GM18867 (cell line): ENCODE measurements around the gene CD34.

Experiments
- ATAC-seq: cut with Tn5 transposase; IDR thresholded peaks from one replicate; pipeline ENCODE4 v1.9.1; 2021; ENCODE audit warnings: mild to moderate bottlenecking, moderate library complexity; ENCODE audit not compliant: unreplicated experiment

Gene CD34, protein sequence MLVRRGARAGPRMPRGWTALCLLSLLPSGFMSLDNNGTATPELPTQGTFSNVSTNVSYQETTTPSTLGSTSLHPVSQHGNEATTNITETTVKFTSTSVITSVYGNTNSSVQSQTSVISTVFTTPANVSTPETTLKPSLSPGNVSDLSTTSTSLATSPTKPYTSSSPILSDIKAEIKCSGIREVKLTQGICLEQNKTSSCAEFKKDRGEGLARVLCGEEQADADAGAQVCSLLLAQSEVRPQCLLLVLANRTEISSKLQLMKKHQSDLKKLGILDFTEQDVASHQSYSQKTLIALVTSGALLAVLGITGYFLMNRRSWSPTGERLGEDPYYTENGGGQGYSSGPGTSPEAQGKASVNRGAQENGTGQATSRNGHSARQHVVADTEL

DNA sequence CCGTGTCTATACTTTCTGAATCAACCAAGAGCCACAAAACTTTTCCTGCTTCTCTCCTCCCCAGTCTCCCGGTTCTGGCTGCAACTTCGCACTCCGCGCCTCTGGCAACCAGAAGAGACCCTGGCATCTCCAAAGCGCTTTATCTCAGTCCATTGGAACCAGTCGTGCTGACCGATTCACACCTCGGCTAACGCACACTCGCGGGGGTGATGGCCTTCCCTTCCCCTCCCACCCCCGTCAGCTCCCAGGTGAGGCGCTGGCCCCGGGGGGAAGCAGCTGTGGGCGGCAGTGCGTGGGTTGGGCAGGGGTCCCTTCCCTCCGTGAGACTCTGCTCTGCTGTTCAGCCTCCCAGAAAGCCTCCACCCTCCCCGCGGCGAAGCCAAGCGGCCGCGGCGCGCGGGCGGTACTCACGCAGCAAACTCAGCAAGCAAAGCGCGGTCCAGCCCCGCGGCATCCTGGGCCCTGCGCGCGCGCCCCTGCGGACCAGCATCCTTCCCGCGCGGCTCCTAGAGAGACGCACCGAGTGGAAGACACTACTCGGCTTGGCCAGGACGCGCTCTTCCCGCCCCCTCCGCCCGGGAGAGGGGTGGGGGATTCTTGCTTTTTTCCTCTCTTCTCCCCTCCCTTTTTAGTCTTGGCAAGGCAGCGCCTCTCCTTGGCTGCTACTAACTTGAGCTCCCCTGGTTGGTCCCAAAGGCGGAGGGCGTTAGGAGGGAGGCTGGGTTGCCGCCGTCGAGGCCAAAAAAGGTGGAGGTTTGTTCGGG, at the start of gene CD34:
Gene CD34, minus strand, starts transcription at position 535 of the 764 bp plus-strand sequence. Its CDS starts 45 bp downstream, at position 490.
- no peak for ATAC-seq

DNA sequence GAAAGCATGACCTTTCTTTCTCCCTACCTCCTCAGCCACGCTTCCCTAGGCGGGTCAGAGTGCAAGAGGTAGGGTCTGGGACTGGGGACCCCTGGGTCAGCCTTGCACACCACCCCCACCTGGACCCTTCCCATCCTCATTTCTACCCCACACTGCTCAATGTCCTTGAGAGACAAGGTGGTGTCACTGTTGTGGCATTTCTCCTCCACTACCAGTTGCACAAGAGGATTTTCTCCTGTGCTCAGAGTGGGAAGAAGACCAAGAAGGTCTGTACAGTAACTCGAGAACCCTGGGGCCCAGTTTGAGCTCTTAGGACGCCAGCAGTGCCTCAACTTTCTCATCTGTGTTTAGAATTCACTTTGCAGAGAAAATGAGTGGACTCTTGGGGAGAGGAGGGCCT, 49.4 kb upstream of the CD34 start:
- no peak for ATAC-seq

DNA sequence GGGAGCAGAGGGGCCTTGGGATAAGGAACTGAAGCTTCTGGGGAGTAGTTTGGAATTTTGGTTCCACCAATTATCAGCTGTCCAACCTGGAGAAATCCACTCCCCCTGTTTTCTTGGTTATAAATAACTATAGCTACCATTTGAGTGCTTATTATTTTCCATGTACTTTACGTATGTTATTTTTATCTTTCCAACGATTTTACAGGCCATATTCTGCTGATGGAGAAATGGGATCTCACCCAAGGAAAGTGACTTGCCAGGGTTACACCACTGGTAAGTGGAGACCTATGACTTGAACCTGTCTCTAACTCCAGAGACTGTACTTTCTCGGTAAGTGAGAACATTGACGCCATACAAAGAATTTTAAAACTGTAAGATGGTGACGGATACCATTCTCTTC, 49.0 kb upstream of the CD34 start:
- no peak for ATAC-seq

DNA sequence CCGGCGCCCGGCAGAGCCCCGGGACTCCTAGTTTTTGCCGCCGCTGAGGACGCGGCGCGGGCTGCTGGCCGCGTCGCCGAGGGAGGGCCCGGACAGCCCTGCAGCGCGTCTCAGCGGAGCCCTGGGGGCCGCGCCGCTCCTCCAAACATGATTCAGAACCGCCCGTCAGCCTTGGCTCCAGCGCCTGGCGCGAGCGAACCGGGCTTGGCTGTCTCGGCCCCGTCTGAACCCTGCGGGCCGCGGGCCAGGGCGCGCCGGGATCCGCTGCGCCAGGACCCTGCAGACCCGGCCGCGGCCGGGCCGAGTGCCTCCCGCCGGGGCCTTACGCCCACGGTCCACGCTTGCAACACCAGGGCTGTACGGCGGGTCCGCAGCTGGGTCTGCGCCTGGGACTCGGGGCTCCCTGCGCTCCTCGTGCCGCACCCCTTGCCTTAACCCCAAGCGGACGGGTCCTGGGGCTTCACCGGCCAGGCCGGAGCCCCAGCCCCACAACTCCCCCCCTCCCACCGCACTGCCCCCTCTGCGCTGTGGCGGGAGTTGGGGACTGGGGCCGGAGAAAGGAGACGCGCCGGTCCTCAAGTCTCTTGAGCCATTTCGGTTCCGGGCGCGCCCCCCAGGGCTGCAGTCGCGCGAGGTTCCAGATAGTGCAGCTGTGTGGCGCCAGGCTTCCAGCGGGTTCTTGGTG, 48.4 kb upstream of the CD34 start:
- no peak for ATAC-seq

DNA sequence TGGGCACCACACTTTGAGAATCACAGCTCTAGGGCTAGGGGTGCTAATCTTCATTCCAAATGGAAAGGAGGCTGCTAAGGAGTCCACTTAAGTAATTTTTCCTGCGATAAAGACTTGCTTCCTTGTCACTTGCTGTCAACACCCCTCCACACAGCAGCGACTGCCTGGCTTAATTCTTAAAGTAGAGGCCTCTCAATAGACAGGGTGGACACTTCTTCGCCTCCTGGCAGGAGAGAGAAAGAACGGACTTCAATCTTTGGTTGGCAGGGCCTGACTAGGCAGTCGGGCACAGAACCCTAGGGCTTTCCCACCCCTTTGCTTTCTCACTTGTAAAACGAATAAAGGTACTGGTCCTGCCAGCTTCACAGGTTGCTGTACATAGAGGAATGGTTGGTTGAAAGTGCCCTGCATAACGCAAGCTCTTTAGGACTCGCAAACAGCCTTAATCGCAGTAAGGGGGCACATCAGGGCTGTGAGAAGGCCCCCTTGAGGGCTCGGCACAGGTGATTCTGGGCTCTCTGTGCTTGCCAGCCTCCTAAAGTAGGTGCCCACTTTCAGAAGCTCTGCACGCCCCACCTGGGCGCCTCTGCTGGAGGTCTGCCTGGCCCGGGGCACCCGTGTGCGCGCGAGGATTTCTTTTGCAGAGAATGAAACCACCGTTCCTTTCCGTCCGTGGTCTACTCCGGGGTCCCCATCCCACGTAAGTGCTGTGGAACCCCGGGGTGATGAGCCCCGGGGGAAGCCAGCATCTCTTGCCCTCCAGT, 47.6 kb upstream of the CD34 start:
- ATAC-seq, result no peak

DNA sequence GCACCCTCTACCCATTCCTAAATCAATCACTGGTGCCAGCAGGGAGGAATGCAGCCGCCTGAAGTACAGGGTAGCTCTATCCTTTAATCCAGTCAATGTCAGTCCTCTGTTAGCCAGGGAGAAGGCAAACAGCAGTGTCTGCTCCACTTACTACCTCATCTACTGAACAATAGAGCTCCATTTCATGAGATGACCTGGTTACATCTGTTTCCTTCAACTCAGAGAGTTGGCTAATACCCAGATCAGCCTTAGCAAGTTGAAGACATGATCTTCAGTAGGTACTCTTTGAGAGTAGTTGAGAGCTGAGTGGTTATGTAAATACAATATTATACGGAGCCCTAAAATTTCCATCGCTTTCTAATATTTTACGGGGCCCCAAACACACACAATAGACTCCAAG, 46.1 kb upstream of the CD34 start:
- ATAC-seq, result no peak

DNA sequence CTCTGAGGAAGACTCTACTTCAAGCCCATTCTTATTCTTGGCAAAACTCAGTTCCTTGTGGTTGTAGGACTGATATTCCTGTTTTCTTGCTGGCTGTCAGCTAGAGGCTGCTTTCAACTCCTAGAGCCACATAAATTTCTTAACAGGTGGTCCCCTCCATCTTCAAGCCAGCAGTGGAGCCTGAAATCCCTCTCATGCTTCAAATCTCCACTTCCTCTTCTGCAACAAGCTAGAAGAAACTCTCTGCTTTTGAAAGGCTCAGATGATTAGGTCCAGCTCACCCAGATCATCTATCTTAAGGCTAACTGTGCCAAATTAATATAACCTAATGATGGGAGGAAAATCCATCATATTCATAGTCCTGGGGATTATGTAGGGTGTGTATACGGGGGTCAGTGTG, 43.2 kb upstream of the CD34 start:
- no peak for ATAC-seq

DNA sequence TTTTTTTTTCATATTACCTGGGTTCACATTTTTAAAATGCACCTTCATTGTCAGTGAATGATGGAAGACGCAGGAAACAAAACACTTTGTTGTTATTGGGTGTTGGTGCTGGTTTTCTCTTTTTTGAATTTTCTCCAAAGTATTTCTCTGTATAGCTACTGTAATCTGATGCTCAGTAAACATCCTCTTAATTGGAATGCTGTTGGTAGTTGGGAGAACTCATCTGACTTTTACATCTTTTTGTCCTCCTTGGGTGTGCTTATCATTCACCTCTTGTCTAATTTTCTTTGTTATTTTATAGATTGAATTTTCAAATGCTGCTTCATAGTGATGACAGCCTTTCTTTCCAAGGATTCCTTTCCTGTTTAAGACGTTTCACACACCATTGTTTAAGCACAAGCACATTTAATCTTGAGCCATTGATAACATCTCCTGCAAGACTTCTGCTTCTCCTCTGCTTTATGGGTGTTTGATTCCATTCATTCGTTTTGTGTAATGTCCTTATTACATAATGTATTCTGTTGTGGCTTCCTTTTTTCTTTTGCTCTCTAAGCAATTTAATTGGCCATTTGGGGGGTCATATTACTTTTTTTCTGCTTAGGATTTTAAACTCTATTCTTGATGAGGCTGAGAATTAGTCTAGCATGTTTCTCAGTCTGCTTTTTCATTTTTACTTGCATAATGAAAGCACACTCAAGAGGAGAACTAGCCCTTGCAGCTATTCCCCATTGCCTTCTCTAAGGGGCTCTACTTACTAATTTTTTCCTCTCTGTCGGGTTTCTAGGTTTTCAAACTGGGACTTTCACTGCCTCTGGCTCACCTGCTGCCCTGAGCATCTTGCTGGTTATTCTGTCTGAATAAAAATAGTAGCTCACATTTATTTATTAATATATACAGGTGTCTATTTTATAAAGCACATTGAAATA, 42.0 kb upstream of the CD34 start:
- ATAC-seq, result no peak

DNA sequence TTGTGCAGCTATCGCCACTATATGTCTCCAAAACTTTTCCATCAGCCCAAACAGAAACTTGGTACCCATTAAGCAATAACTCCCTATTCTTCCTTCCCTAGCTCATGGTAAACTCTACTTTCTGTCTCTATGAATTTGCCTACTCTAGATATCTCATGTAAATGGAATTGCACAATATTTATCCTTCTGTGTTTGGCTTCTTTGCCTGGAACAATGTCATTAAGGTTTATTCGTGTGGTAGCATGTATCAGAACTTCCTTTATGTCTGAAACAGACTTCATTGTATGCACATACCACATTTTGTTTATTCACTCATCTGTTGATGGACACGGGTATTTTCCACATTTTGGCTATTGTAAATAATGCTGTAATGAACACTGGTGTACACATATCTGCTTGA, 40.7 kb upstream of the CD34 start:
- ATAC-seq, result no peak

DNA sequence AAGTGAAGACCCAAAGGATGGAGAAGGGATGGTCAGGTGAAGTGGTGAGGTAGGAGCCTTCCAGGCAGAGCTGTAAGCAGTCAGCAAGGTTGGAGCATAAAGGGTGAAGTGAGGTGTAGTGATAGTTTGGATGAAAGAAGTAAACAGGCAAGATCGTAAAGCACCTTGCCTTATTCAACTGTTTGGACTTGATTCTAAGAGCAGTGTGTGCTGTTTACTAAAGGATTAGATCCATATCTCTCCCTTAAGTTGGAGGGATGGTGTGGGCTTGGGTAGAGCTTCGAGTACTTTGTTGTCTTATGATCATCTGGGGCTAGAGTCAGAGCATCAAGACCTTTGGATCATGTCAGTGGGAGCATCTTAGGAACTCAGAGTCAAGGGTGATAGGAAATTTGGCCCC, 39.8 kb upstream of the CD34 start:
- no peak for ATAC-seq

DNA sequence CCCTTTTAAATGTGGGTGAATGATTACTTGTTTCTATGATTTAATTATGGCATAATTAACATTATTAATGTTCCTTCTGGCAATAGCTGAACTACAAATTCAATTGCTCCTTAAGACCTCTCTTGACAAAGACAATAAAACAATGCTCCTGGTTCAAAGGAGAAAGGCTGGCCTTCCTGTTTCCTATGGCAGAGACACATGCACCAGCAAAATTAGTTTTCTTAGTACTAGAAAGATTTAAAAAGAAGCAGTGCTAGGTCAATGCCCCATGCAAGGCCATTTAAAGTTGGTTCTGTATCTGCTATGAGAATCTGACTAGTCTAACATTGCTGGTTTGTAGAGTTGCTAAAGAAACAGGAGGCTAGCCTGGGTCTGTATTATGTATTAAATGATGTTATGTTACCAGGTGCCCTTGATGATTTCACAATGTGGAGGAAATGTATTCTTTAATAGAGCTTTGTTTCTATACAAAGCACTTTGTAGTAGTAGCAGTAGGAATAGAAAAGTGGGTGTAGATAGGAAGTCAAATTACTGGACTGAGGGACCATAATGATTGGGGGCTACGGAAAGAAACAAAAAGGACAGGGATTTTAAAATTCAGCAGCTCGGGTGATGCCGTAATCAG, 38.8 kb upstream of the CD34 start:
- ATAC-seq, result no peak

DNA sequence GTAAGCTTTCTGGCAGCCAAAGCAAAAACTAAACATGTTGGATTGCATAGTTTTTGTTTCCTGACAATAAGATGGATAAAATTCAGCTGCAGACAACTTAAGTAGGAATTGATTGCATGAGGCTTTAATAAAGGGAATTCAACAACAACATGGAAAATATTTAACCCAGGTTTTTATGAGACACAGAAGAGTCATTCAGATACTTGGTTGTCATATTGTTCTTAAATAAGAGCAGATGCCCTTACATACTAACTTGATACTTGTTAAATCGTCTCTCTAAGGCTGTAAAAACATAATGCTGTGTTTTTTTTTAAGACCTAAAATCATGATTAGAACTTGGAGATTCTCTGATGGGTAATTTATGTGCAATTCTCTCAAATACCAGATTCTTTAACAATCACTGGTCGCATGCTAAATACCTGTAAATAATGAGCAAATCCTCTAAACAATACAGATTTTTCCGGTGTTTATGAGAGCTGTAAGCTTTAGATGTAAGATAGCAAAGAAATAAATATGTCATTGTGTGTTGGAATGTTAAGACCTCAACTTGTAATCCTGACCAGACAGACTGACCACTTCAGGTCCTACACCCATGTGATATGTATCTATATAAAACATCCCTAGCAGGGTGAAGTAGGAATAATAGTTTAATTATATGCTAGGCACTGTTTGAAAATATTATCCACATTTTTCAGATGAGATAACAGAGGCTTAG, 37.8 kb upstream of the CD34 start:
- ATAC-seq, result no peak

DNA sequence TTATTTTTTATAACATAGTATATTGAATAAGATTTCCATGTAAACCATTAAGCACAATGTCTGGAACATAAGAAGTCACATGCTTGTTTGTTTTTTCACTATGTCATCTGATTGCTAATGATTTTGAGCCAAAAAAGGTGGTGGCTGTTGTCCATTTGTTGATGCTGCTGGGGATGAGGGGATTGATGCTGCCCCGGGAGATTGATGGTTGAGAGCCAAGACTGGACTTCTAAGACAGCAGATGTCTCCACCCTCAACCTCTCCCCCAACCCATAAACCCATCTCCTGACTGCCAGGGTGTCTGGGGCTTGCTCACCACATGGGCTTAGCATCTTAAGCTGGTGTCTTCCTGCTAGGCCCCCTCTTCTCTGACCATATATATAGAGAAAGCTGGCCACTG, 35.8 kb upstream of the CD34 start:
- ATAC-seq, result no peak

DNA sequence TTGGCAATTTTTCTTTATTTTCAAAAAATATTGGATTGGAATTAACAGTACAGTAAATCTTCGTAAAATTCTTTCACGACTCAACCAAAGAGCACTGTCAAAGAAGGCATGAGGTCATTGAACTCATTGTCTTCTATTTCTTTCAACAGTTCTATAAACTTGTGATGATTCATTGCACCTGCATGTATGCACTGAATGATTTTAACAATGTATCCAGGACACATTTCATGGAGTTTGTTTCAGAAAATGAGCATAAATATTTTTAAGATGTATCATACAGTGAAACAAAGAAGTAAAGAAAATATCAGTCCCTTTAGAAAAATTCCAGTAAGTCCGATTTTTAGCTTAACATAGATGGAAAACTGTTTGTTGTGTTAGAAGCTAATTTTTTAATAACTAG, 33.6 kb upstream of the CD34 start:
- ATAC-seq, result no peak

DNA sequence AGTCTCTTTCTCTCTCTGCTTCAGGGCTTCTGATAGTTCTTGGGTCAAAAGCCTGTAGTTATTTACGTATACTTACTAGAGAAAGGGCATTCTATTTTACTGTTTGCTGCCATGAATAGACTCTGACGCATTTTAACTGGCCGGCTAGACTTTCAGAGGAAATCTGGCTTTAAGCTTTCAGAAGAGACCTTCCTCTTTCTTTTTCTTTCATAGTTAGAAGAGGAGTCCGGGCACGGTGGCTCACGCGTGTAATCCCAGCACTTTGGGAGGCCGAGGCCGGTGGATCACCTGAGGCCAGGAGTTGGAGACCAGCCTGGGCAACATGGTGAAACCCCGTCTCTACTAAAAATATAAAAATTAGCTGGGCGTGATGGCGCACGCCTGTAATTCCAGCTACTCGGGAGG, 31.4 kb upstream of the CD34 start:
- peak; percentile 60 for ATAC-seq

DNA sequence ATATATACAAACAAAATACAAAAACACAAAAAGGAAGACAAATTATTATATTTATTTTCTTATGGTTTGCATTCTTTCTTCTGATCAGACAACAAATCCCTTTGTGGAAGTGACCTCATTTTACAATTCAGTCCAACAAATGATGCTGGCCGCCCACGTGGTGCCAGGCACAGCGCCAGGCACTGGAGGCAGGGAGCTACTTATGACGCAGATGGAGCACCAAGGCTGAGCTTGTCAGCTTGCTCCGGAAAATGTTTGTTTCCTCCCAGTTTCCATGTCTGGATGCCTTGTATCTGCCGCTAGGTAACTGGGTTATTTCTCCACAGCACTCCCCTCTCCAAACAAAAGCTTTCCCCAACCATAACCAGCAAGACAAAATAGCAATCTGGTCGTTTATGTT, 30.7 kb upstream of the CD34 start:
- ATAC-seq, result no peak

DNA sequence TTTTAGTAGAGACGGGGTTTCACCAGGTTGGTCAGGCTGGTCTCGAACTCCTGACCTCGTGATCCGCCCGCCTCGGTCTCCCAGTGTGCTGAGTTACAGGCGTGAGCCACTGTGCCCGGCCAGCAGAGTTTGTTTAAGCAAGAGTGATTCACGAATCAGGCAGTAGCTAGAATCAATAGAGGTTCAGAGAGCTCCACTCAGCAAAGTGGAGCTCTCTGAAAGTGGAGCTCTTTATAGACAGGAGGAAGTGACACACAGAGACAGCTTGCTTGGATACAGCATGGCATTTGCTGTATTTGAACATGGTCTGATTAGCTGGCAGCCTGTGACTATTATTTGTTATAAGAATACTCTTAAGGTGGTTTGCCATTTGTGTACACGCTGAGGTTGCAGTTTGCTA, 27.1 kb upstream of the CD34 start:
- no peak for ATAC-seq

DNA sequence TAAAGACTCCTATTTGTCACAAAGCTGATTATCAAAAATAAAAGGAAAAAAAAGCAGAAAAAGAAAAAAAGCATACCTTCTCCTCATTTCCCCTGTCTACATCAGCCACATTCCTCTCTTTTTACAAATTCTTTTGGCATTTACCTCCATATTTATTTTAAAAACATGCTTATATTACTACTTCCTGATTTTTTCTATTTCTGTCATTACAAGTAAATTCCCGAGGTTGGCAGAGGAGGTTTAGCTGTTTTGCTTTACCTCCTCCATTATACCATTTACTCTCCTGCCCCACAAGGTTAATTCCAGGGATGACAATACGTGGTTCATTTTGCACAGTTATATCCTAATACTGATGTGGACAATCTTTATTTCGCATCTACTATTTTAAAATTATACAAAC, 26.3 kb upstream of the CD34 start:
- no peak for ATAC-seq

DNA sequence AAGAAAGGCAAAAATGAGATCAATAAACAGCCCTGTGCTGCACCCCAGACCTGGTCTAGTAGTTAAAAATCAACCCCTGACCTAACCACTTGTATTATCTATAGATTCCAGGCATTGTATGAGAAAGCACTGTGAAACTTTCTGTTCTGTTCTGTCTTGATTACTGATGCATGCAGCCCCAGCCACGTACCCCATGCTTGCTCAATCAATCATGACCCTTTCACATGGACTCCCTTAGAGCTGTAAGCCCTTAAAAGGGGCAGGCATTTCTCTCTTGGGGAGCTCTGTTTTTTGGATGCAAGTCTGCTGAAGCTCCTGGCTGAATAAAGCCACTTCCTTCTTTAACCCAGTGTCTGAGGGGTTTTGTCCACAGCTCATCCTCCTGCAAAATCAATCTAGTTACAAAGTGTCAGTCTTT, 24.2 kb upstream of the CD34 start:
- peak; percentile 96 for ATAC-seq
